Smooth muscle cell (in vitro differentiated cells): ENCODE results near the gene GLIS1. TPM values are rescaled to one million over a fixed set of nuclear protein-coding genes. Genes with fewer than 3 reads are reported as not detected.

ENCODE experiments used
- DNase-seq: peaks from one replicate; lab custom pipeline; 2025; ENCODE audit not compliant: unreplicated experiment; lab: John Stamatoyannopoulos, UW
- H2AFZ ChIP-seq: fragments of 200-600 bp; sonication (generic); 2 replicates; pipeline ENCODE4 v1.6.0; 2016; ENCODE audit warnings: antibody characterized with exemption, low read depth, mild to moderate bottlenecking
- H3F3A ChIP-seq: fragments of 200-600 bp; sonication (generic); 2 replicates; pipeline ENCODE4 v1.6.0; 2017; ENCODE audit warnings: antibody characterized with exemption, low read depth
- H3K27ac ChIP-seq: fragments of 200-600 bp; sonication (generic); 2 replicates; pipeline ENCODE4 v1.5.1; 2016; ENCODE audit warnings: low read depth, mild to moderate bottlenecking
- H3K27me3 ChIP-seq: fragments of 200-600 bp; sonication (generic); 2 replicates; pipeline ENCODE4 v1.6.1; 2016; ENCODE audit warnings: low read depth, mild to moderate bottlenecking
- H3K36me3 ChIP-seq: fragments of 200-600 bp; sonication (generic); 2 replicates; pipeline ENCODE4 v1.5.1; 2016; ENCODE audit warnings: low read depth
- H3K4me1 ChIP-seq: fragments of 200-600 bp; sonication (generic); 2 replicates; pipeline ENCODE4 v1.5.1; 2016; ENCODE audit warnings: low read depth
- H3K4me2 ChIP-seq: fragments of 200-600 bp; sonication (generic); 2 replicates; pipeline ENCODE4 v1.6.0; 2016; ENCODE audit warnings: mild to moderate bottlenecking
- H3K4me3 ChIP-seq: fragments of 200-600 bp; sonication (generic); 2 replicates; pipeline ENCODE4 v1.5.1; 2016; ENCODE audit warnings: mild to moderate bottlenecking
- H3K79me2 ChIP-seq: fragments of 200-600 bp; sonication (generic); 2 replicates; pipeline ENCODE4 v1.6.0; 2016; ENCODE audit warnings: low read depth, mild to moderate bottlenecking
- H3K9ac ChIP-seq: fragments of 200-600 bp; sonication (generic); 2 replicates; pipeline ENCODE4 v1.6.0; 2016; ENCODE audit warnings: low read depth
- H3K9me3 ChIP-seq: fragments of 200-600 bp; sonication (generic); replicated peaks from 2 replicates; pipeline ENCODE4 v1.5.1; 2016; ENCODE audit warnings: low read depth
- H4K20me1 ChIP-seq: fragments of 200-600 bp; sonication (generic); 2 replicates; pipeline ENCODE4 v1.6.0; 2016; ENCODE audit warnings: low read depth
- CTCF ChIP-seq: fragments of 200-600 bp; sonication (generic); IDR thresholded peaks from 2 replicates; pipeline ENCODE4 v1.5.1; 2017; ENCODE audit warnings: borderline replicate concordance, mild to moderate bottlenecking, antibody characterized with exemption; ENCODE audit not compliant: insufficient read depth, poor library complexity, severe bottlenecking
- WGBS: methylation state at CpG from one replicate; pipeline ENCODE4 v1.1.7; 2016; ENCODE audit warnings: low lambda C conversion rate; 5-methylcytosine and 5-hydroxymethylcytosine counted together
- polyA plus RNA-seq: library from polyadenylated mRNA; unstranded; fragments of >200 nt; fragmentation: Nextera tagmentation; extraction: Ambion mirVana; gene quantifications from 2 replicates; pipeline ENCODE4 v1.2.1, GENCODE V29; 2016
- total RNA-seq: library from RNA; depleted of rRNA; stranded (reverse); fragments of >200 nt; gene quantifications from 2 replicates; pipeline ENCODE4 v1.2.3, GENCODE V29; 2014

The GLIS1 gene
- total and polyA plus RNA-seq, 2 experiments from 2014 or later: 0.36 to 4.9 TPM

- Histone ChIP-seq H4K20me1 (no peaks in the 10 kb centered on the region), H3K27me3 (no peaks in the 10 kb centered on the region), H3K4me3 (no peak overlapping the region), H3K4me2 (no peak overlapping the region), H3K9ac (no peak overlapping the region), H3K27ac (no peak overlapping the region), H2AFZ (no peak overlapping the region), H3K36me3 (no peaks in the 10 kb centered on the region), H3K79me2 (no peaks in the 10 kb centered on the region), H3F3A (no peaks in the 10 kb centered on the region), H3K4me1 (peaks cover 6% of the 10 kb centered on the region), H3K9me3 (no peaks in the 10 kb centered on the region)
- whole genome bisulfite sequencing: 96% methylated on average over 35 of the region's 35 CpGs
- no peak for TF ChIP-seq CTCF
- no peak for DNase-seq
Observed at GRCh38 chr1:53524428-53525375, 214.3 kb downstream of the GLIS1 start.

- H3K4me1 ChIP-seq: peaks cover 13% of the 10 kb centered on the region
- WGBS: 91% methylated on average over 11 of the region's 11 CpGs
- H2AFZ ChIP-seq: no peak overlapping the region
- no peak overlapping the region for H3K4me3 ChIP-seq
- H3K4me2 ChIP-seq: no peak overlapping the region
- H3K9ac ChIP-seq: no peak overlapping the region
- H3K36me3 ChIP-seq: no peaks in the 10 kb centered on the region
- no peaks in the 10 kb centered on the region for H3F3A ChIP-seq
- no peak for TF ChIP-seq CTCF
- H4K20me1 ChIP-seq: no peaks in the 10 kb centered on the region
- no peak overlapping the region for H3K27ac ChIP-seq
- DNase-seq: no peak
- no peaks in the 10 kb centered on the region for H3K79me2 ChIP-seq
- no peaks in the 10 kb centered on the region for H3K9me3 ChIP-seq
- no peaks in the 10 kb centered on the region for H3K27me3 ChIP-seq
Observed at GRCh38 chr1:53521924-53522552, 216.9 kb downstream of the GLIS1 start.

GRCh38 chr1:53520481-53520880, 218.5 kb downstream of the GLIS1 start:
- H3K4me1 ChIP-seq: peaks cover 8% of the 10 kb centered on the region

More at GRCh38 chr1:53520481-53520880, 218.5 kb downstream of the GLIS1 start:
- Histone ChIP-seq H3K27ac (no peak overlapping the region), H2AFZ (no peak overlapping the region), H3K27me3 (no peaks in the 10 kb centered on the region), H3K4me3 (no peak overlapping the region), H4K20me1 (no peaks in the 10 kb centered on the region), H3K9me3 (no peaks in the 10 kb centered on the region), H3K79me2 (no peaks in the 10 kb centered on the region), H3K9ac (no peak overlapping the region), H3K4me2 (no peak overlapping the region), H3K36me3 (no peaks in the 10 kb centered on the region), H3F3A (no peaks in the 10 kb centered on the region)
- 95% methylated on average over 13 of the region's 13 CpGs for WGBS
- no peak for TF ChIP-seq CTCF
- no peak for DNase-seq
